Muscle of leg (tissue), 11 donors: ENCODE data around the gene CNRIP1. TPM values are rescaled to one million over a fixed set of nuclear protein-coding genes. Genes with fewer than 3 reads are reported as not detected.
"Not testable (repeated sequence)": the region's sequence is repeated elsewhere in the genome, so short reads cannot be mapped to it uniquely, and the experiment has no call there.

Source experiments
- DNase-seq: peaks from one replicate; pipeline ENCODE4 v3.0.0; 2013
- H3K27ac ChIP-seq: one replicate; pipeline ENCODE4 v1.5.1; 2013; ENCODE audit warnings: mild to moderate bottlenecking, low read length, control low read depth
- H3K27me3 ChIP-seq: one replicate; pipeline ENCODE4 v1.6.1; 2013; ENCODE audit warnings: low read length; ENCODE audit not compliant: control insufficient read depth, insufficient read depth
- H3K36me3 ChIP-seq: one replicate; pipeline ENCODE4 v1.6.1; 2013; ENCODE audit warnings: low read length; ENCODE audit not compliant: control insufficient read depth, insufficient read depth
- H3K4me1 ChIP-seq: one replicate; pipeline ENCODE4 v1.6.1; 2013; ENCODE audit warnings: low read length; ENCODE audit not compliant: control insufficient read depth, insufficient read depth
- H3K4me3 ChIP-seq: one replicate; pipeline ENCODE4 v1.5.1; 2013; ENCODE audit warnings: low read length, control low read depth
- H3K9me3 ChIP-seq: replicated peaks from 2 replicates; pipeline ENCODE4 v1.6.1; 2013; ENCODE audit warnings: low read depth, low read length; ENCODE audit not compliant: control insufficient read depth
- whole genome bisulfite sequencing: methylation state at CpG from one replicate; pipeline ENCODE4 v1.1.5; 2013; ENCODE audit warnings: missing lambda C conversion rate; ENCODE audit not compliant: insufficient coverage; 5-methylcytosine and 5-hydroxymethylcytosine counted together
- polyA plus RNA-seq, 8 donors: library from polyadenylated mRNA; unstranded; fragments of 120-200 nt; gene quantifications; one replicate each; pipeline versions ENCODE4 v1.2.1 to v1.2.3, GENCODE V29; 2013; ENCODE audit warnings: inconsistent platforms in 1 of 8, low replicate concordance in 1 of 8; ENCODE audit not compliant: insufficient read length in 8 of 8, insufficient read depth in 1 of 8
- total RNA-seq: library from RNA; stranded (reverse); fragments of 120-200 nt; gene quantifications from one replicate; pipeline ENCODE4 v1.2.4, GENCODE V29; 2013

Gene CNRIP1
- total and polyA plus RNA-seq, 9 donors = 21.1 to 34.7 (median 24.7) TPM

DNA sequence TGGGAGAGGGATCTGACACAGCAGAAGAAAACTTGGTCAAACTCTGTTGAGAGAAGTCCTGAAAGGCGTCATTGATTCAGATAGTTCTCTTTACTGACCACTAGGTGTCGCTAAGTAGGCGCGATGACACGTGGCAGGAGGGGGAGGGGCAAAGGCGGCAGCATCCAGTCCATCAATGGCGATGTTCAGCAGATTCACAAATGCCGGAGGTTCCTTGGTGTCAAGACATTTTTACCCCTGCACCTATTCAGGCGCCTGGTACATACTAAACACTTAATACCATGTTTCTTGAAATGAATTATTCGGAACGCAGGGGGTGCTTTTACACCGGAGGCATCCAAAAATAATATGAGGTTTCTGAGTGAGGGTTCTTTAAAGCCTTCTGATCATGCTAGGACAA lies 42.3 kb upstream of the CNRIP1 start:
- 16% methylated on average over 4 of the region's 12 CpGs for WGBS
- H3K27me3 ChIP-seq = no peaks in the 10 kb centered on the region
- no peak overlapping the region for H3K27ac ChIP-seq
- H3K4me3 ChIP-seq = no peak overlapping the region
- H3K4me1 ChIP-seq = no peaks in the 10 kb centered on the region
- H3K9me3 ChIP-seq = no peaks in the 10 kb centered on the region
- peak; percentile 60 for DNase-seq
- H3K36me3 ChIP-seq = no peaks in the 10 kb centered on the region

DNA sequence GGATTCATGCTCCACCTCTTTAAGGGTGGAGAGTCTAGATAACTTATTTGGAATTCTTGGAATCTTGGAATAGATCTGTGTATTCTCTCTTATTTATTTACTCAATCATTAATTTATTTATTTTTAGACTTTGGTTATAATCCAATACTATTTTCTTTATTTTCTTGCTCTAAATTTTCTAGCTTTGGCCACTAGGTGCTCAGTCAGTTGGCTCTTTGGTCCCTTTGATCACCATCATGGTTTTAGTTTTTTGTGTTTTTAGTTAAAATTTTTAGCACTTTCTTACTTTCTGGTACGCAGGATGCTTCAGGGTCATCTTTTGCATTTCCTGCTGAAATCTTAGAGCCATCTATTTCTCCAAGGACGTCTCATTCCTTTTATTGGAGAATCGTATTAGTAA lies 40.1 kb upstream of the CNRIP1 start:
- Histone ChIP-seq H3K9me3 (no peaks in the 10 kb centered on the region), H3K36me3 (no peaks in the 10 kb centered on the region), H3K4me1 (no peaks in the 10 kb centered on the region), H3K27ac (no peak overlapping the region), H3K4me3 (no peak overlapping the region), H3K27me3 (no peaks in the 10 kb centered on the region)
- no peak for DNase-seq
- WGBS = no CpG with 5 or more reads among the region's 3 CpGs

DNA sequence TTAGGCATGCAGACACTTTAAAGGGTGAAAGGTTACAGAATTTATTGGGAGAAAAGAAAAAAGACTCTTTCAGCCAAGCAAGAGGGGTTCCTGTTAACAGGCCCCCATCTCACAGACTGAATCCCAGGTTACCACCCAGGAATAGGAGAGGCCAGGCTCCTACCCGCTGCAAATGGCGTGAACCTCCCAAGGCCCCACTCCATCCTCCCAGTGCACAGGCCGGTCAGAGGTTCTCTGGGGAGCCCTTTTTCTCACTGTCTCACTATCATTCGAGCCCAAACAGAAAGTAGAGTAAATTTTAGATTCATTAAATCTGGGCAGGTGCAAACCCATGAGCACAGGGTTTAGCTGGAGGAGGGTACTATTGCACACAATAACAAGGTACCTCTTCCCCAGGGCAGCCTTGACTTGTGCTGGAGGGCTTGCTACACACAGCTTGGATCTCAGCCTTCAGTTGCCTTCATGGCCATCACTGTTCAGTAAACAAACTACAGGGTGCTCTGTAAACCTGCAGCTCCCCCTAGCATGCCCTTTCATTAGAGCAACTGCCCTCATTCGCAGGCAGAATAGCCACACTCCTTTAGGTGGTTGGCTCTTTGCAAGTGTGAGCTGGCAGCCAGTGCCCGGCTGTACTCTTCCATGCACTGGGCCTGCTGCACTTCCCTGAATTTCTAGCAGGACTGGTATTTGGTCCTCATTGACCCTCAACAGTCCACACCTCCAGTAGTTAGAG lies 38.0 kb upstream of the CNRIP1 start:
- Histone ChIP-seq H3K27ac (no peak overlapping the region), H3K9me3 (no peaks in the 10 kb centered on the region), H3K4me3 (no peak overlapping the region), H3K4me1 (no peaks in the 10 kb centered on the region), H3K36me3 (no peaks in the 10 kb centered on the region), H3K27me3 (no peaks in the 10 kb centered on the region)
- no CpG with 5 or more reads among the region's 6 CpGs for WGBS
- peak; percentile 41 for DNase-seq

DNA sequence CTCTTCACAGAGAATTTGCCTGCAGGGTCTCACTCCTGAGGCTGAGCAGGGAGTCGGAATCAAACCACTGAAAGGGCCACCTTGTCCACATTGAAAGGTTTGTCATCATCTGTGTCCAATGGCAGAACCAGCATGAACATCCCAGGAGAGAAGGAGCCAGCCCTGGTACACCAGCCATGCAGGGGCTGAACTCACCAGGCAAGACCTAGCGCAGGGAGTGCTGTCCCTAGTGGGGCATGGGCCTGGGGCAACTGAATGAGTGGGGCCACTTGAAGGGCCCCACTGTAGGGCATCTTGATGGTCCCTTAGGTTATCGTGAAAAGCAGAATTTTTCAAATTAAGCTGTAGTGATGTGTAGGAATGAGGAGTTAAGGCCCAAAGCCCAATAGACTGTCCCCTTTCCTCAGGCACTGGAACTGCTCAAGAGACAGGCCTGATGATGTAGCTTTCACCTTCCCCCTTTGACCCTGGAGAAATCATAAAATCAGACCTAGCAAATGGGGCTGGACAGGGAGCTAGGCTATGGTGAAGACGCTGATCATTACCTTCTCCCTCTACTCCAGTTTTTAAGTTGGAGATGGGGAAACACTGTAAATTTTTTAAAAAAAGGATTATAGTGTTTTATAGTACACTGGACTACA lies 37.0 kb upstream of the CNRIP1 start:
- 90% methylated on average over 2 of the region's 4 CpGs for WGBS
- H3K36me3 ChIP-seq = no peaks in the 10 kb centered on the region

DNA sequence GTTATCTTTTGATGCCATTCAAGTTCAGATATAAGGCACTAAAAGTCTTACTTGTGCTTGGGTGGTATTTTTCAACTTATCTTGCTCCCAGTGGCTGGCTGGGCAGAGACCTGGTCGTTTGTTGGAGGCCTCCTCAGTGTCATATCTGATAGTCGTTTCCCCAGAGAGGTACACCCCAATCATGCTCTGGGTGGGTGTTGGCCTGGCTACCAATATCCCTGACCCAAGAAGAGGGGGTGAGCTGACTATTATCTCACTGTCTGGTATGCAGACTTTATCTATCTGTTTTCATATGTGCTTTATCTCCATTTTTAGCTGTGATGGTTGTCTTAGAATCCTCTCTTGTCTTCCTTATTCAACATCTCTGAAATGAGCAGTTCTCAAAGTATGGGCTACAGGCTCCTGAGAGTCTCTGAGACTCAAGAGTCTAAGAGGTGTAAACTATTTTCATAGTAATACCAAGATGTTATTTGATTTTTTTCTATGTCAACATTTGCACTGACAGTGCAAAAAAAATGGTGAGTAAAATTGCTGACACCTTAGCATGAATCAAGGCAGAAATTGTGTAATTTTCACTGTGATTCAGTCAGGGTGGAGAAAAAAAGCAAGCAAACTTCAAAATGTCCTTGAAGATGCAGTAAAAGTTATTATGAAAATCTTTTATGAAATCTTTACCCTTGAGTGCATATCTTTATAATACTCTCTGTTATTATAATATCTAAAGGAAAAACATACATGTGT lies 33.1 kb upstream of the CNRIP1 start:
- WGBS = 40% methylated on average over 2 of the region's 2 CpGs
- H3K27me3 ChIP-seq = no peaks in the 10 kb centered on the region
- no peaks in the 10 kb centered on the region for H3K4me1 ChIP-seq
- H3K36me3 ChIP-seq = no peaks in the 10 kb centered on the region
- no peak overlapping the region for H3K27ac ChIP-seq
- no peak for DNase-seq
- H3K4me3 ChIP-seq = no peak overlapping the region
- no peaks in the 10 kb centered on the region for H3K9me3 ChIP-seq

More for the DNA sequence above, 37.0 kb upstream of the CNRIP1 start:
- H3K27ac ChIP-seq = no peak overlapping the region
- H3K4me3 ChIP-seq = no peak overlapping the region
- no peak for DNase-seq
- H3K9me3 ChIP-seq = no peaks in the 10 kb centered on the region
- no peaks in the 10 kb centered on the region for H3K4me1 ChIP-seq
- no peaks in the 10 kb centered on the region for H3K27me3 ChIP-seq

DNA sequence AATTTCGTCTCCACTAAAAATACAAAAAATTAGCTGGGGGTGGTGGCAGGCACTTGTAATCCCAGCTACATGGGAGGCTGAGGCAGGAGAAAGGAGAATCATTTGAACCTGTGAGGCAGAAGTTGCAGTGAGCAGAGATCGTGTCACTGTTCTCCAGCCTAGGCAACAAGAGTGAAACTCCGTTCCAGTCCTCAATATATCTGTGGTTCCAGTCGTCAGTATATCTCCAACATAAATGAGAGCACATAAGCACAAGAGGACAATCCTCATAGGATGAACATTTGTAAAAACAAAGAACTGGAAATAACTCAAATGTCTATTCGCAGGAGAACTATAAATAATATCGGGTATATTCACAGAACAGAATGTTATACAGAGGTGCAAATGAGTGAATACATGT lies 32.2 kb upstream of the CNRIP1 start:
- H3K27ac ChIP-seq = no peak overlapping the region
- DNase-seq = no peak
- no peak overlapping the region for H3K4me3 ChIP-seq
- H3K27me3 ChIP-seq = no peaks in the 10 kb centered on the region
- H3K9me3 ChIP-seq = no peaks in the 10 kb centered on the region
- no peaks in the 10 kb centered on the region for H3K4me1 ChIP-seq
- no peaks in the 10 kb centered on the region for H3K36me3 ChIP-seq
- 93% methylated on average over 3 of the region's 6 CpGs for WGBS

DNA sequence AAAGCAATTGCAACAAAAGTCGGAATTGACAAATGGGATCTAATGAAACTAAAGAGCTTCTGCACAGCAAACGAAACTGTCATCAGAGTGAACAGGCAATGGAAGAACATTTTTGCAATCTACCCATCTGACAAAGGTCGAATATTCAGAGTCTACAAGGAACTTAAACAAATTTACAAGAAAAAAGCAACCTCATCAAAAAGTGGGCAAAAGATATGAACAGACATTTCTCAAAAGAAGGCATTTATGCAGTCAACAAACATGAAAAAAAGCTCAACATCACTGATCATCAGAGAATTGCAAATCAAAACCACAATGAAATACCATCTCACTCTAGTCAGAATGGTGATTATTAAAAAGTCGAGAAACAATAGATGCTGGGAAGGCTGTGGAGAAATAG lies 29.3 kb upstream of the CNRIP1 start:
- H3K9me3 ChIP-seq, DNase-seq, H3K36me3 ChIP-seq, H3K27me3 ChIP-seq, H3K27ac ChIP-seq, H3K4me3 ChIP-seq, H3K4me1 ChIP-seq: not testable (repeated sequence)
- WGBS = 60% methylated on average over 1 of the region's 4 CpGs

DNA sequence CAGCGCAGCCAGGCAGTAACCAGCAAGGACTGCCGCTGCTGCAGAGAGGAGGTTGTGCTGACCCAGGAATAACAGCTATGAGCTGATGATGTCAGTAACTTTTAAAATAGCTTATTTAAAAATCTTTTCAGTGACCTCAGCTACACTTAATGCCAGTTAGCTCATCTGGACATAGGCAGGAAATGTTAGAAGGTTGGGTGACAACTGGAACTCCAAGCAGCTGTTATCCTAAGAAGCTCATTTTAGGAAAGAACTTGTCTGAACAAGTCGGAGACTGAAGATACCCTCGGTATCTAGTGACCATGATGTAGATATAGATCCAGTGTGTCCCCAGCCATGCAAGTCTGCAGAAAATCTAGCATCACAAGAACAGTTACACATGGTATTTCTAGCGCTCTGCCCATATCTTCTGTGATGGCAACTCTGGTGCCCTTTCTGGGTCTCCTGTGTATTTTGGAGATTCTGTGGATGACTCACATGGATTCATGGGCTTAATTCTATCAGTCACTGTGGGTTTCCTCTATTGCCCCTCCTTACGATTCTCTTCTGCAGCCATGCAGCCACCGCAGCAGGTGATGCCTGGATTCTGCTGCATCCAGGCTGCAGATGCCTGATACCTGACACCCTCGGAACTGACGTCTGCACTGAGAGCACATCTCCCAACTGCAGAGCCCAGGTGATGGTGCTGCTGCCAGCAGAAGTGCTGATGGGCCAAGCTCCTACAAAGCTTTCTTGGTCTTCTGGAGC lies 25.6 kb upstream of the CNRIP1 start:
- 50% methylated on average over 4 of the region's 9 CpGs for WGBS
- H3K27me3 ChIP-seq = no peaks in the 10 kb centered on the region
- H3K36me3 ChIP-seq = no peaks in the 10 kb centered on the region
- no peak overlapping the region for H3K27ac ChIP-seq
- H3K4me3 ChIP-seq = no peak overlapping the region
- DNase-seq = peak; percentile 17
- H3K4me1 ChIP-seq = no peaks in the 10 kb centered on the region
- no peaks in the 10 kb centered on the region for H3K9me3 ChIP-seq

DNA sequence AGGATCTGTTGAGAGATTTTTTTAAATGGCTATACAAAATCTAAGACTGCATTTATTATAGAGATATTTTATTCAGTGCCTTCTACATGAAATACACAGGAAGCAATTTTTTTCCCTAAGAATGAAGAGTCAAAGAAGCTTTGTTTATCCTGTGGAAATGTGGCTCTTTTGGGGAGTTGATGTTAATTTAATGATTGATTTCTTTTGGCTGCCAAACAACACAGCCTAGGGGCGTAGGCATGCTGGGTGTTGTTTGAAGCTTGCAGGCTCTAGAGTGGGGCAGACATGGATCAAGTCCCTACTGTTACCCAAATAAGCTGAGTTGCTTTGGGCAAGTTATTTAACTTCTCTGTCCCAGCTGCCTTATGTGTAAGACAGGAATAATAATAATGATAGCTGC lies 24.3 kb upstream of the CNRIP1 start:
- no peaks in the 10 kb centered on the region for H3K9me3 ChIP-seq
- no peak overlapping the region for H3K4me3 ChIP-seq
- no CpG with 5 or more reads among the region's 1 CpG for WGBS
- no peak for DNase-seq
- H3K27ac ChIP-seq = no peak overlapping the region
- no peaks in the 10 kb centered on the region for H3K36me3 ChIP-seq
- H3K4me1 ChIP-seq = no peaks in the 10 kb centered on the region
- peaks cover 5% of the 10 kb centered on the region for H3K27me3 ChIP-seq

DNA sequence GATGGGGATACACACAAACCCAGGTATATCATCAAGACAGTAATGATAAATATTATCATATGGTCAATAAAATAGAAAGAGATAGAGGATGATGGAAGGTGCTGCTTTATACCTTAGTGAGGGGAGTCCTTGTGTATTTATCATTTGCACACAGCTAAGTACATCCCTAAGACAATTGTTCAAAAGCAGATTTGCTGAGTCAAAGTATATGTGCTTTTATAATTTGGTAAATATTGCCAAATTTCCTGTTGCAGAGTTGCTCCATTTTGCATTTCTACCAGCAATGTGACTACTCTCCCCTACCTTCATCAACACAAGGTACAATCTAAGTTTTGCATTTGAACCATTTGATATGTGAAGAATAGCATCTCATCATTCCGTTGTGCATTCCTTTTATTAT lies 22.7 kb upstream of the CNRIP1 start:
- Histone ChIP-seq H3K27ac (no peak overlapping the region), H3K36me3 (no peaks in the 10 kb centered on the region), H3K4me1 (no peaks in the 10 kb centered on the region), H3K4me3 (no peak overlapping the region), H3K27me3 (peaks cover 7% of the 10 kb centered on the region), H3K9me3 (no peaks in the 10 kb centered on the region)
- DNase-seq = no peak
- WGBS = no CpG with 5 or more reads among the region's 1 CpG
